ENCODE data around the gene LAMTOR5.

GRCh38 chr1:110438893-110439292 is 31.4 kb upstream of the LAMTOR5 start:
- TF ChIP-seq STAT6 (CRISPR knock-in tag; IDR thresholded peaks at IDR 0.05; ENCODE audit: borderline replicate concordance) (no peak), YY1 (IDR thresholded peaks at IDR 0.05; ENCODE audit: insufficient read depth, insufficient replicate concordance, low read depth, low read length) (no peak), EP300 (IDR thresholded peaks at IDR 0.05; ENCODE audit: low read depth in 2 of 2, low read length in 2 of 2) (no peak), EP300 (CRISPR knock-in tag; IDR thresholded peaks at IDR 0.05; ENCODE audit: borderline replicate concordance) (no peak), THYN1 (CRISPR knock-in tag; IDR thresholded peaks at IDR 0.05; ENCODE audit: borderline replicate concordance, low read depth) (no peak), CTCF (CRISPR knock-in tag; IDR thresholded peaks at IDR 0.05) (no peak), ZNF142 (CRISPR knock-in tag; IDR thresholded peaks at IDR 0.05) (no peak), CBX5 (CRISPR knock-in tag; IDR thresholded peaks at IDR 0.05; ENCODE audit: borderline replicate concordance) (no peak)

Data from HepG2 (cell line).